CD4-positive, alpha-beta T cell treated with Interleukin-6 at 100 ng/mL for 8 hours (primary cell): ENCODE results near the gene LIPA.

Experiments used
- DNase-seq: peaks from one replicate; pipeline ENCODE4 v3.0.0-alpha.2; 2020; ENCODE audit warnings: mixed read lengths, low spot score

Gene LIPA

GRCh38 chr10:89240519-89240918 is 11.1 kb downstream of the LIPA start:
- DNase-seq = no peak

- DNase-seq = no peak
Observed at GRCh38 chr10:89238956-89239644, 12.5 kb downstream of the LIPA start.

- no peak for DNase-seq
Observed at GRCh38 chr10:89237849-89238248, 13.7 kb downstream of the LIPA start.

- no peak for DNase-seq
Observed at GRCh38 chr10:89236226-89236797, 15.3 kb downstream of the LIPA start.

- no peak for DNase-seq
Observed at GRCh38 chr10:89235073-89235798, 16.3 kb downstream of the LIPA start.

GRCh38 chr10:89233033-89233432 is 18.5 kb downstream of the LIPA start:
- DNase-seq = no peak

GRCh38 chr10:89228962-89229361 is 22.6 kb downstream of the LIPA start:
- DNase-seq = no peak

GRCh38 chr10:89228146-89228545 is 23.4 kb downstream of the LIPA start:
- DNase-seq = no peak

GRCh38 chr10:89226891-89227290 is 24.7 kb downstream of the LIPA start:
- no peak for DNase-seq

GRCh38 chr10:89224739-89225443 is 26.7 kb downstream of the LIPA start:
- DNase-seq = no peak

- DNase-seq = no peak
Observed at GRCh38 chr10:89221919-89222318, 29.7 kb downstream of the LIPA start.

GRCh38 chr10:89219513-89220218 is 31.9 kb downstream of the LIPA start:
- DNase-seq = no peak

GRCh38 chr10:89217057-89217990 is 34.3 kb downstream of the LIPA start:
- DNase-seq = peak; percentile 62

GRCh38 chr10:89216056-89216455 is 35.5 kb downstream of the LIPA start:
- DNase-seq = no peak

GRCh38 chr10:89215511-89215910 is 36.1 kb downstream of the LIPA start:
- DNase-seq = no peak

- DNase-seq = no peak
Observed at GRCh38 chr10:89214566-89215165, 36.9 kb downstream of the LIPA start.

GRCh38 chr10:89213191-89213808 is 38.3 kb downstream of the LIPA start:
- peak; percentile 32 for DNase-seq

GRCh38 chr10:89210794-89211425 is 40.7 kb downstream of the LIPA start:
- no peak for DNase-seq

GRCh38 chr10:89209718-89210117 is 41.9 kb downstream of the LIPA start:
- no peak for DNase-seq
